Stimulated activated CD8-positive, alpha-beta memory T cell treated with anti-CD3 and anti-CD28 coated beads, Interleukin-2, amount 100 ng/mL, for 1 hour (primary cell): ENCODE measurements around the gene MAN2B1.
A peak's percentile ranks its signal among the peaks of the same experiment; 100 is the strongest.
"Not testable (repeated sequence)": the region's sequence is repeated elsewhere in the genome, so short reads cannot be mapped to it uniquely, and the experiment has no call there.

Experiments used
- DNase-seq, 2 donors: peaks; one replicate each; pipeline ENCODE4 v3.0.0-alpha.2; 2020; ENCODE audit warnings: low read depth in 2 of 2

Gene MAN2B1

GRCh38 chr19:12666265-12667048 is at the start of gene MAN2B1, which contains the start of gene WDR83:
Gene MAN2B1 (minus strand): TSS chr19:12666742. CDS start chr19:12666701, 41 bp downstream.
Gene WDR83 (plus strand): TSS chr19:12666807. CDS start chr19:12669791, 2,984 bp downstream.
- peak; percentile 54 to 70 for DNase-seq

- no peak for DNase-seq
Observed at GRCh38 chr19:12715929-12716328, 49.4 kb upstream of the MAN2B1 start.

- DNase-seq = no peak
Observed at GRCh38 chr19:12715102-12715501, 48.6 kb upstream of the MAN2B1 start.

DNA sequence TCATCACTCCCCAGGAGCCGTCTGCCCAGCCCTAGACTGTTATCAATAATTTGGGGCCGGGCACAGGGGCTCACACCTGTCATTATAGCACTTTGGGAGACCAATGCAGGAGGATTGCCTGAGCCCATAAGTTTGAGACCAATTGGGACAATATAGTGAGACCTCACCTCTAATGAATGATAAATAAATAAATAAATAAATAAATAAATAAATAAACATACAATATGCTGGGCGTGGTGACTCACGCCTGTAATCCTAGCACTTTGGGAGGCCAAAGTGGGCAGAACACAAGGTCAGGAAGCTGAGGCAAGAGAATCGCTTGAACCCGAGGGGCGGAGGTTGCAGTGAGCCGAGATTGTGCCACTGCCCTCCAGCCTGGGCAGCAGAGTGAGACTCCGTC is 46.8 kb upstream of the MAN2B1 start:
- not testable (repeated sequence) for DNase-seq

- DNase-seq = not testable (repeated sequence)
Observed at GRCh38 chr19:12712077-12712476, 45.5 kb upstream of the MAN2B1 start.

DNA sequence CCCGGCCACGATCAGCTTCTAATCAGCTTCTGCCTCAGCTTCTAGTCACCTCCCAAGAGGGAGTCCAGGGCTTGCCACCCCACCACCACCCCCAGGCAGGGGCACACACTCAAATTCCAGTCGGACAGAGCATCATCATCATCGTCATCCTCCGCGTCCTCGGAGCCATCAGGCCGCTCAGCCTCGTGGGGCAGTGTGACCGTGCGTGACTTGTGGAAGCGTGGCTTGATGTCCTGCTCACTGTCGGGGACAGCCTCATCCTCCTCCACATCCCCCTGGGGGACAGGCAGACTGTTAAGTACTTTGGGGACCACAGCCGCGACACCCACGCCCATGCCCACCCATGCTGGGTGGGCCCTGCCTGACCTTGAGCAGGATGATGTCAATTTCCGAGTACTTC is 44.6 kb upstream of the MAN2B1 start:
- DNase-seq = no peak

- no peak for DNase-seq
Observed at GRCh38 chr19:12708641-12709040, 42.1 kb upstream of the MAN2B1 start.

GRCh38 chr19:12706332-12706718 is 39.8 kb upstream of the MAN2B1 start:
- DNase-seq = no peak

GRCh38 chr19:12705654-12706331 is 39.3 kb upstream of the MAN2B1 start:
- DNase-seq = no peak

- DNase-seq = no peak
Observed at GRCh38 chr19:12705169-12705568, 38.6 kb upstream of the MAN2B1 start.

GRCh38 chr19:12703046-12703445 is 36.5 kb upstream of the MAN2B1 start:
- no peak for DNase-seq

- DNase-seq = no peak
Observed at GRCh38 chr19:12701596-12702282, 35.2 kb upstream of the MAN2B1 start.

GRCh38 chr19:12698138-12698537 is 31.6 kb upstream of the MAN2B1 start:
- DNase-seq = no peak

GRCh38 chr19:12697425-12697824 is 30.9 kb upstream of the MAN2B1 start:
- DNase-seq = not testable (repeated sequence)

- peak; percentile 95 to 98 for DNase-seq
Observed at GRCh38 chr19:12696366-12697335, 30.1 kb upstream of the MAN2B1 start, which contains the start of gene FBXW9. Gene FBXW9 (minus strand): TSS chr19:12696631. CDS start chr19:12696581, 50 bp downstream.

GRCh38 chr19:12695997-12696365 is 29.4 kb upstream of the MAN2B1 start:
- no peak for DNase-seq

GRCh38 chr19:12695514-12695913 is 29.0 kb upstream of the MAN2B1 start:
- no peak for DNase-seq

DNA sequence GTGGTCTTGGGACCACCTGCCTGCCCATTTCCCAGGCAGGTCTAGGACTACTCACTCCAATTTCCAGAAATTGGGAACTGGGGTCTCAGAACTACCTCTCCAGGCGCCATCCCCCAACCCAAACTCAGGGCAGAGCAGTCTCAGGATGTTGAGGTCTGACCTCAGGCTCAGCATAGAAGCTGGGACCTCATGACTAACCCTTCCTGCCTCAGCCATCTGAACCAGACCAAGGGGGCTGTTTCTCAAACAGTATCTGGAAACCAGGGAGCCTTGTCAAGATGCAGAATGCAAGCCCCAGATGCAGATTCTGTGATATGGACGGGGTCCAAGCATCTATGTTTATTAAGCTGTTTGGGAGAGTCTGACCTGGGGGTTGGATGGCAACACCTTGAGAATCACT is 28.6 kb upstream of the MAN2B1 start:
- no peak for DNase-seq

DNA sequence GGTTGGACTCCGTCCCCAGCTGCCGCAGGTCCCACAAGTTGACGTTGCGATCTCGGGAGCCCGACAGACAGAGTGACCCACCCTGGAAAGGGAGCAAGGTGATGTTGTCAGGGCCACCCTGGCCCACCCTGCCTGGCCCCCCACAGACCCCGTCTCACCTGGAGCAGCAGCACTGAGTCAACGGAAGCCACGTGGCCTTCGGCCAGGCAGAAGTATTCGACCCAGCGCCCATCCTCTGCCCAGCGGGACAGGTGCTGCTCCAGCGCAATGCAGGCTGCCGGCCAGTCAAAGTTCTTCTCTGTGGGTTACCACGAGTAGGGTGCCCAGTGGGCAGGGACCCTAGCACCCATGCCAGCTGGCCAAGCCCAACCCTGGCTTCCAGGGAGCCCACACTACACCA is 28.1 kb upstream of the MAN2B1 start:
- no peak for DNase-seq

DNA sequence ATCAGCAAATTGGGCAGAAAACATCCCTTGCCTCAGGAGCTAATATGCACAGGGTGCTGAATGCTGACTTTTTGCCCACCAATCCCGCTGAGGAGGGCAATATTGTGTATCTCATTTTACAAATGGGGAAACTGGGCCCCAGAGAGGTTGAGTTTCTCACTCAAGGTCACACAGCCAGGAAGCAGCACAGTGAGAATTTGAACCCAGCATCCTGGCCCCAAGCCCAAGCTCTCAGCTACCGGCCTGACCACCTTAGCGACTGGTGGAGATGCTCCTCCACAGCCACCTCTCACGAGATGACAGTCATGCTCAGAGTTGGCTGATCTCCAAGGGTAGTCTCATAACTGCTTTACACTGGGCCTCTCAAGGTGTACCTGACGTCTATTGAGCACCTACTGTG is 26.4 kb upstream of the MAN2B1 start:
- DNase-seq = no peak

- DNase-seq = no peak
Observed at GRCh38 chr19:12689581-12690216, 23.2 kb upstream of the MAN2B1 start.
